Regular cardiac myocyte (primary cell): Measurements from ENCODE around the gene VEGFB. TPM values are rescaled to one million over a fixed set of nuclear protein-coding genes. Genes with fewer than 3 reads are reported as not detected.

Experiments
- total RNA-seq: library from RNA; depleted of rRNA; stranded (reverse); fragments of >200 nt; gene quantifications from 2 replicates; pipeline ENCODE4 v1.2.3, GENCODE V29; 2014

VEGFB gene
- 14.6 and 17.2 TPM in 2 replicates for total RNA-seq

GRCh38 chr11:64233913-64234586 is at the start of gene VEGFB:
Gene VEGFB, plus strand, starts transcription at chr11:64234584. Its CDS starts 250 bp downstream, at chr11:64234834.

GRCh38 chr11:64185693-64186491 is 48.5 kb upstream of the VEGFB start, which contains the start of gene STIP1:
Gene STIP1, plus strand, starts transcription at chr11:64186171. Its CDS starts 91 bp downstream, at chr11:64186262.

GRCh38 chr11:64206457-64207255 is 27.7 kb upstream of the VEGFB start, which contains the start of gene FERMT3:
Gene FERMT3, plus strand, starts transcription at chr11:64206721. Its CDS starts 644 bp downstream, at chr11:64207365.

GRCh38 chr11:64225608-64226506 is 8.5 kb upstream of the VEGFB start, which contains the start of the genes NUDT22 and TRPT1:
Gene NUDT22, plus strand, starts transcription at chr11:64226274. Its CDS starts 379 bp downstream, at chr11:64226653.
Gene TRPT1, minus strand, starts transcription at chr11:64226186. Its CDS starts 326 bp downstream, at chr11:64225860.

GRCh38 chr11:64230171-64230984 is 4.0 kb upstream of the VEGFB start, which contains the start of gene DNAJC4:
Gene DNAJC4, plus strand, starts transcription at chr11:64230548. Its CDS starts 307 bp downstream, at chr11:64230855.

GRCh38 chr11:64240435-64241240 is 6.3 kb downstream of the VEGFB start, which contains the start of gene FKBP2:
Gene FKBP2, plus strand, starts transcription at chr11:64241095. Its CDS starts 1,293 bp downstream, at chr11:64242388.

GRCh38 chr11:64246871-64247728 is 12.7 kb downstream of the VEGFB start, which contains the start of gene PPP1R14B:
Gene PPP1R14B, minus strand, starts transcription at chr11:64246943. Its CDS starts 270 bp downstream, at chr11:64246673.

GRCh38 chr11:64251016-64251752 is 16.8 kb downstream of the VEGFB start, which contains the start of gene PLCB3:
Gene PLCB3, plus strand, starts transcription at chr11:64251530. Its CDS starts 120 bp downstream, at chr11:64251650.

GRCh38 chr11:64284048-64284961 is 49.9 kb downstream of the VEGFB start, which contains the start of gene BAD:
Gene BAD, minus strand, starts transcription at chr11:64284665. Its CDS starts 297 bp downstream, at chr11:64284368.

GRCh38 chr11:64284962-64285884 is 50.8 kb downstream of the VEGFB start, which contains the start of gene GPR137:
Gene GPR137, plus strand, starts transcription at chr11:64285848. Its CDS starts 677 bp downstream, at chr11:64286525.

Other genes with a start within 250 kb of the VEGFB start
- gene OTUB1, start 248.1 kb upstream of the VEGFB start, total RNA-seq: 47.6 and 92.2 TPM in 2 replicates
- gene FLRT1, start 198.7 kb upstream of the VEGFB start, total RNA-seq: not detected in 2 replicates
- 8.1 and 21.7 TPM in 2 replicates for gene MACROD1, start 68.5 kb upstream of the VEGFB start, total RNA-seq
- gene STIP1, start 48.4 kb upstream of the VEGFB start, total RNA-seq: 125 and 414 TPM in 2 replicates
- gene FERMT3, start 27.9 kb upstream of the VEGFB start, total RNA-seq: 6.7 and 9.6 TPM in 2 replicates
- 37.0 and 48.2 TPM in 2 replicates for gene TRPT1, start 8.4 kb upstream of the VEGFB start, total RNA-seq
- gene NUDT22, start 8.3 kb upstream of the VEGFB start, total RNA-seq: 61.7 and 73.2 TPM in 2 replicates
- gene DNAJC4, start 4.0 kb upstream of the VEGFB start, total RNA-seq: 8.5 and 9.2 TPM in 2 replicates
- 86.8 and 87.4 TPM in 2 replicates for gene FKBP2, start 6.5 kb downstream of the VEGFB start, total RNA-seq
- gene PPP1R14B, start 12.4 kb downstream of the VEGFB start, total RNA-seq: 191 and 431 TPM in 2 replicates
- 33.0 and 75.5 TPM in 2 replicates for gene PLCB3, start 16.9 kb downstream of the VEGFB start, total RNA-seq
- 41.0 and 51.0 TPM in 2 replicates for gene BAD, start 50.1 kb downstream of the VEGFB start, total RNA-seq
- gene GPR137, start 51.3 kb downstream of the VEGFB start, total RNA-seq: 7.7 and 8.2 TPM in 2 replicates
- not detected in 2 replicates for gene KCNK4, start 56.7 kb downstream of the VEGFB start, total RNA-seq
- gene CATSPERZ, start 65.8 kb downstream of the VEGFB start, total RNA-seq: 0.28 TPM in 1 of 2 replicates, not detected in the other
- gene ESRRA, start 70.9 kb downstream of the VEGFB start, total RNA-seq: 31.9 and 36.4 TPM in 2 replicates
- gene TRMT112, start 83.0 kb downstream of the VEGFB start, total RNA-seq: 260 and 325 TPM in 2 replicates
- 261 and 263 TPM in 2 replicates for gene PRDX5, start 83.5 kb downstream of the VEGFB start, total RNA-seq
- gene CCDC88B, start 105.6 kb downstream of the VEGFB start, total RNA-seq: 1.2 and 2.3 TPM in 2 replicates
- gene RPS6KA4, start 124.6 kb downstream of the VEGFB start, total RNA-seq: 29.0 and 61.3 TPM in 2 replicates